Measurements from ENCODE around the gene GPN3. TPM values are rescaled to one million over a fixed set of nuclear protein-coding genes. Genes with fewer than 3 reads are reported as not detected.

The GPN3 gene
- total and polyA plus RNA-seq, 2 of the 13 experiments (the other 11 are each of a cell fraction or from before 2014, with no cell fraction given) = 28.7 to 29.5 TPM

DNA sequence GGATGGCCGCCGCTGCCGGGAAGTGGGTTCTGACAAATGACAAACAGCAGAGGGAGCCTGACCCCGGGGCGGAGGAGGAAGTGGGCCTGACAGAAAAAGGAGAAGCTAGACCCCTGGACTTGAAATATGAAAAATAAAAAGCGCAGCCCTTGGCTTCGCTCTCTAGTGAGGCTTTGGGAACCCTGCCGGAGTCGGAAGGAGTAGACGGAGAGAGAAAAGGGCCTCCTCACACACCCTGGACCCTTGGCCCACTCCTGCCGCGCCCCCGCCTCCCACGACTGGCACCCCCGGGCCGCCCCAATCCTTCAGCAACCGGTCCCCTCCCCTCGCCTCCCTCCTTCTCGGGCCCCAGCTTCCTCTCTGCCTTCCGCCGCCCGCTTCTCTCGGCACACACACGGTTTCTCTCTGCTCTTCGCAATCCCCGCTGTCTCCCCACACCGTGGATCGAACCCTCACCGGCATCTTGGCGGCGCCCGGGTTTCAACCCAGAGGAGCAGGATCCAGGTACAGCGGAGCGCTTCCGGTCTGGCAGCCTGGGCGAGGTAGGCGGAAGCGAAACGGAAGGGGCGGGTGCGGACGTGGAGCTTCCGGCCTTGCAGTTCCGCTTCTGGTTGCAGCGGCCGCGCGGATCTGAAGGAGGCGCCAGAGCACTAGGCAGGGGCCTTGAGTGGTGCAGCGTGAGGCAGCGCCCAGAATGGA, 18.1 kb downstream of the GPN3 start, which contains the start of gene ARPC3 (continued):
- TF ChIP-seq HOXA7 (CRISPR knock-in tag; IDR thresholded peaks at IDR 0.05) = no peak
- TF ChIP-seq ZNF557 (CRISPR knock-in tag; IDR thresholded peaks at IDR 0.05) = no peak
- TF ChIP-seq TEAD3 (CRISPR knock-in tag; optimal IDR thresholded peaks at IDR 0.05; ENCODE audit: borderline replicate concordance) = peak; percentile 60
- TF ChIP-seq, protein P1, sequence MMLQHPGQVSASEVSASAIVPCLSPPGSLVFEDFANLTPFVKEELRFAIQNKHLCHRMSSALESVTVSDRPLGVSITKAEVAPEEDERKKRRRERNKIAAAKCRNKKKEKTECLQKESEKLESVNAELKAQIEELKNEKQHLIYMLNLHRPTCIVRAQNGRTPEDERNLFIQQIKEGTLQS (CRISPR knock-in tag; IDR thresholded peaks at IDR 0.05) = no peak
- peak; percentile 37 for TF ChIP-seq AGO1 (IDR thresholded peaks at IDR 0.05; ENCODE audit: low read depth, low read length, poor library complexity, severe bottlenecking)
- TF ChIP-seq ASH2L (IDR thresholded peaks at IDR 0.05; ENCODE audit: insufficient read length, low read depth, low read length) = peak; percentile 72
- TF ChIP-seq CEBPB (IDR thresholded peaks at IDR 0.05; ENCODE audit: borderline replicate concordance, low read depth, low read length) = no peak
- TF ChIP-seq TRIM24 (CRISPR knock-in tag; IDR thresholded peaks at IDR 0.05) = no peak
- no peak for TF ChIP-seq ZNF775 (CRISPR knock-in tag; IDR thresholded peaks at IDR 0.05; ENCODE audit: borderline replicate concordance)
- no peak for TF ChIP-seq ZKSCAN5 (CRISPR knock-in tag; IDR thresholded peaks at IDR 0.05)
- no peak for TF ChIP-seq ZNF33A (CRISPR knock-in tag; IDR thresholded peaks at IDR 0.05; ENCODE audit: borderline replicate concordance)
- no peak for TF ChIP-seq ZNF737 (CRISPR knock-in tag; IDR thresholded peaks at IDR 0.05; ENCODE audit: borderline replicate concordance)
- TF ChIP-seq TSC22D2 (CRISPR knock-in tag; IDR thresholded peaks at IDR 0.05; ENCODE audit: borderline replicate concordance) = peak; percentile 49; the same call in 1 of the 2 replicates
- no peak for TF ChIP-seq SRSF4 (IDR thresholded peaks at IDR 0.05; ENCODE audit: low read depth, low read length, poor library complexity, severe bottlenecking)
- TF ChIP-seq PHF21A (CRISPR knock-in tag; IDR thresholded peaks at IDR 0.05) = peak; percentile 69; the same call in 1 of the 2 replicates
- TF ChIP-seq, protein P2, sequence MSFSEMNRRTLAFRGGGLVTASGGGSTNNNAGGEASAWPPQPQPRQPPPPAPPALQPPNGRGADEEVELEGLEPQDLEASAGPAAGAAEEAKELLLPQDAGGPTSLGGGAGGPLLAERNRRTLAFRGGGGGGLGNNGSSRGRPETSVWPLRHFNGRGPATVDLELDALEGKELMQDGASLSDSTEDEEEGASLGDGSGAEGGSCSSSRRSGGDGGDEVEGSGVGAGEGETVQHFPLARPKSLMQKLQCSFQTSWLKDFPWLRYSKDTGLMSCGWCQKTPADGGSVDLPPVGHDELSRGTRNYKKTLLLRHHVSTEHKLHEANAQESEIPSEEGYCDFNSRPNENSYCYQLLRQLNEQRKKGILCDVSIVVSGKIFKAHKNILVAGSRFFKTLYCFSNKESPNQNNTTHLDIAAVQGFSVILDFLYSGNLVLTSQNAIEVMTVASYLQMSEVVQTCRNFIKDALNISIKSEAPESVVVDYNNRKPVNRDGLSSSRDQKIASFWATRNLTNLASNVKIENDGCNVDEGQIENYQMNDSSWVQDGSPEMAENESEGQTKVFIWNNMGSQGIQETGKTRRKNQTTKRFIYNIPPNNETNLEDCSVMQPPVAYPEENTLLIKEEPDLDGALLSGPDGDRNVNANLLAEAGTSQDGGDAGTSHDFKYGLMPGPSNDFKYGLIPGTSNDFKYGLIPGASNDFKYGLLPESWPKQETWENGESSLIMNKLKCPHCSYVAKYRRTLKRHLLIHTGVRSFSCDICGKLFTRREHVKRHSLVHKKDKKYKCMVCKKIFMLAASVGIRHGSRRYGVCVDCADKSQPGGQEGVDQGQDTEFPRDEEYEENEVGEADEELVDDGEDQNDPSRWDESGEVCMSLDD (CRISPR knock-in tag; IDR thresholded peaks at IDR 0.05; ENCODE audit: borderline replicate concordance) = no peak
- TF ChIP-seq ZNF205 (CRISPR knock-in tag; IDR thresholded peaks at IDR 0.05) = 0 out of 2 replicates have a peak, but pooled peaks have one; percentile 24
- TF ChIP-seq, protein P3, sequence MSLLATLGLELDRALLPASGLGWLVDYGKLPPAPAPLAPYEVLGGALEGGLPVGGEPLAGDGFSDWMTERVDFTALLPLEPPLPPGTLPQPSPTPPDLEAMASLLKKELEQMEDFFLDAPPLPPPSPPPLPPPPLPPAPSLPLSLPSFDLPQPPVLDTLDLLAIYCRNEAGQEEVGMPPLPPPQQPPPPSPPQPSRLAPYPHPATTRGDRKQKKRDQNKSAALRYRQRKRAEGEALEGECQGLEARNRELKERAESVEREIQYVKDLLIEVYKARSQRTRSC (CRISPR knock-in tag; IDR thresholded peaks at IDR 0.05; ENCODE audit: low read depth) = no peak
- peak; percentile 87 for TF ChIP-seq POLR2AphosphoS5 (IDR thresholded peaks at IDR 0.05; ENCODE audit: low read depth, low read length)
- peak; percentile 65 for TF ChIP-seq YY1 (IDR thresholded peaks at IDR 0.05; ENCODE audit: insufficient read depth, insufficient replicate concordance, low read depth, low read length)
- no peak for TF ChIP-seq TBX3 (IDR thresholded peaks at IDR 0.05; ENCODE audit: borderline replicate concordance)
- TF ChIP-seq RARA (CRISPR knock-in tag; IDR thresholded peaks at IDR 0.05) = no peak
- TF ChIP-seq DNMT3B (CRISPR knock-in tag; conservative IDR thresholded peaks at IDR 0.05) = peak; percentile 68; the same call in 1 of the 2 replicates
- no peak for TF ChIP-seq TBP (CRISPR knock-in tag; IDR thresholded peaks at IDR 0.05)
- TF ChIP-seq TGIF2 (CRISPR knock-in tag; IDR thresholded peaks at IDR 0.05) = 0 out of 2 replicates have a peak, but pooled peaks have one; percentile 65
- TF ChIP-seq SAP130 (CRISPR knock-in tag; IDR thresholded peaks at IDR 0.05; ENCODE audit: low read depth) = peak; percentile 93
- TF ChIP-seq MXI1 (IDR thresholded peaks at IDR 0.05; ENCODE audit: borderline replicate concordance, low read depth, low read length) = peak; percentile 77; the same call in 2 of the 3 replicates
- TF ChIP-seq ZFY (CRISPR knock-in tag; IDR thresholded peaks at IDR 0.05) = peak; percentile 77
- TF ChIP-seq ZNF572 (CRISPR knock-in tag; IDR thresholded peaks at IDR 0.05) = 0 out of 2 replicates have a peak, but pooled peaks have one; percentile 60

Measured in HepG2 (cell line).